CMK (cell line): Measurements from ENCODE around the gene GABRR2.
"Not testable (repeated sequence)": the region's sequence is repeated elsewhere in the genome, so short reads cannot be mapped to it uniquely, and the experiment has no call there.

Experiments used
- DNase-seq: peaks from one replicate; pipeline ENCODE4 v3.0.0-alpha.2; 2010; ENCODE audit warnings: low read depth

The GABRR2 gene

GRCh38 chr6:89257346-89257745 lies 57.8 kb downstream of the GABRR2 start:
- no peak for DNase-seq

- no peak for DNase-seq
Measured at GRCh38 chr6:89255417-89255816, 59.7 kb downstream of the GABRR2 start.

- no peak for DNase-seq
Measured at GRCh38 chr6:89254569-89254968, 60.5 kb downstream of the GABRR2 start.

GRCh38 chr6:89252907-89253306 lies 62.2 kb downstream of the GABRR2 start:
- no peak for DNase-seq

GRCh38 chr6:89251976-89252375 lies 63.1 kb downstream of the GABRR2 start:
- no peak for DNase-seq

- DNase-seq: no peak
Measured at GRCh38 chr6:89251170-89251569, 63.9 kb downstream of the GABRR2 start.

GRCh38 chr6:89250239-89250638 lies 64.9 kb downstream of the GABRR2 start:
- DNase-seq: no peak

- DNase-seq: no peak
Measured at GRCh38 chr6:89244241-89244985, 70.7 kb downstream of the GABRR2 start.

GRCh38 chr6:89243331-89243629 lies 71.8 kb downstream of the GABRR2 start:
- no peak for DNase-seq

- DNase-seq: no peak
Measured at GRCh38 chr6:89242574-89243330, 72.3 kb downstream of the GABRR2 start.

GRCh38 chr6:89239338-89239737 lies 75.8 kb downstream of the GABRR2 start:
- DNase-seq: peak; percentile 35

GRCh38 chr6:89237158-89237557 lies 77.9 kb downstream of the GABRR2 start:
- no peak for DNase-seq

- not testable (repeated sequence) for DNase-seq
Measured at GRCh38 chr6:89233605-89234004, 81.5 kb downstream of the GABRR2 start.

GRCh38 chr6:89222712-89223039 lies 92.4 kb downstream of the GABRR2 start:
- no peak for DNase-seq

GRCh38 chr6:89221971-89222711 lies 93.0 kb downstream of the GABRR2 start:
- DNase-seq: no peak

GRCh38 chr6:89221129-89221528 lies 94.0 kb downstream of the GABRR2 start:
- no peak for DNase-seq

GRCh38 chr6:89217299-89217910 lies 97.7 kb downstream of the GABRR2 start, which contains the start of gene GABRR1:
TSS of gene GABRR1 (minus strand) at chr6:89217358. CDS start at chr6:89217322, 36 bp downstream.
- no peak for DNase-seq

- DNase-seq: no peak
Measured at GRCh38 chr6:89216411-89216810, 98.7 kb downstream of the GABRR2 start.

- DNase-seq: no peak
Measured at GRCh38 chr6:89215391-89215790, 99.7 kb downstream of the GABRR2 start.

GRCh38 chr6:89214197-89214596 lies 100.9 kb downstream of the GABRR2 start:
- no peak for DNase-seq

- DNase-seq: no peak
Measured at GRCh38 chr6:89212472-89212871, 102.6 kb downstream of the GABRR2 start.

GRCh38 chr6:89209457-89209856 lies 105.6 kb downstream of the GABRR2 start:
- DNase-seq: no peak

- no peak for DNase-seq
Measured at GRCh38 chr6:89208551-89208950, 106.5 kb downstream of the GABRR2 start.
